ENCODE data around the gene FAM50B. TPM values are rescaled to one million over a fixed set of nuclear protein-coding genes. Genes with fewer than 3 reads are reported as not detected.

Gene FAM50B
- total RNA-seq, 1 experiment from 2014 or later: 0.48 TPM

DNA sequence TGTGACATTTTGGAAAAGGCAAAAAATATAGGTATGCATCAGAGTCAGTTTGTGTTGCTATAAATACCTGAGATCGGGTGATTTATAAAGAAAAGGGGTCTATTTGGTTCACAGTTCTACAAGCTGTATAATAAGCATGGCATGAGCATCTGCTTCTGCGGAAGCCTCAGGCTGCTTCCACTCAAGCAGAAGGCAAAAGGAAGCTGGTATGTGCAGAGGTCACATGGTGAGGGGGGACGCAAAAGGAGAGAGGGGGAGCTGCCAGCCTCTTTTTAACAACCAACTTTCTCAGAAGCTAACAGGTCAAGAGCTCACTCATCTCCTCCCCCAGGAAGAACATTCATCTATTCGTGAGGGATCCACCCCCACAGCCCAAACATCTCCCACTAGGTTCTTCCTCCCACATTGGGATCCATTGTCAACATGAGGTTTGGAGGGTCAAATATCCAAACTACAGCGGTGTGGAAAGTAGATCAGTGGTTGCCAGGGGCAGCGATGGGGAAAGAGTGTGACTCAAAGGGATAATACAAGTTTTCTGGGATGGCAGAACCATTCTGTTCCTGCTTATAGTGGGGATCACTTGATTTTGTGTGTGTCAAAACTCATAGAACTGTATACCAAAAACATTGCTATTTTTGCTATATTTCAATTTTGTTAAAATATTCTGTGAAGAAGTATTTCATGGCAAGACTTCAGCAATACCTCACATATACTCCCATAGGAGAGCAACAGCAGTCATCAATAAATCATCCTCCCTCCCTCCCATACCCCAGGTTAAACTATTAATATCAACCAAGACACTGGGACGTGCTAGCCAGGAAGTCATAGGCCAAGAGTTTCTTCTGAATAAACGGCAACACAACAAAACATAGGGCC is 9.9 kb upstream of the FAM50B start:
- no peaks in the 10 kb centered on the region for H3K79me2 ChIP-seq (ENCODE audit: low read length)
- no peak overlapping the region for H3K9ac ChIP-seq (ENCODE audit: low read length)
- H3K4me3 ChIP-seq (ENCODE audit: low read length): no peak overlapping the region
- H3K4me1 ChIP-seq (ENCODE audit: low read length): no peaks in the 10 kb centered on the region
- H3K27ac ChIP-seq (ENCODE audit: low read length): no peak overlapping the region
- H2AFZ ChIP-seq (ENCODE audit: low read length): no peak overlapping the region
- no peaks in the 10 kb centered on the region for H3K9me3 ChIP-seq (ENCODE audit: low read length)
- H3K36me3 ChIP-seq (ENCODE audit: insufficient read depth, low read length): no peaks in the 10 kb centered on the region
- no peak overlapping the region for H3K4me2 ChIP-seq (ENCODE audit: low read depth, low read length, poor library complexity, severe bottlenecking)
- DNase-seq: no peak
- no peaks in the 10 kb centered on the region for H3K27me3 ChIP-seq (ENCODE audit: low read length)
- H3K9me2 ChIP-seq (replicated peaks; ENCODE audit: insufficient read depth, low read length): no peaks in the 10 kb centered on the region
- no peaks in the 10 kb centered on the region for H4K20me1 ChIP-seq (ENCODE audit: insufficient read depth, low read depth, low read length)

DNA sequence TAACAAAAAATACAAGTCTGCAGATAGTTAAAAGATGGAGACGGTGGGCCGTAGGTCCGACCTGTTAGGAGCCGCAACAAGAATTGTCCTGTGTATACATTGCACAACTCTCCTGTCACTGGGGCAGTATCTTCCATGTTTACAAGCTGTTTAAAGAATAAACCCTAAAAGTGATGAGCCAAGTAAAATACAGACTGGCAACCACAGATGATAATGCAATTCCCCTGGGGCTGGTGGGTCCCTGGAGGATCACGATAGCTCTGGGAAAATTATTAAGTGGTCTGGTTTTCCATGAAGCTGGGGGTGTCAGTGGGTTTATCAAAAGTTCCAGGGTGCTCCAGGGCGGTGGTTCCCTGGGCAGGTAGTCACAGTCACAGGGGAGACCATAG is 8.1 kb upstream of the FAM50B start:
- Histone ChIP-seq H4K20me1 (ENCODE audit: insufficient read depth, low read depth, low read length) (no peaks in the 10 kb centered on the region), H3K36me3 (ENCODE audit: insufficient read depth, low read length) (no peaks in the 10 kb centered on the region), H3K79me2 (ENCODE audit: low read length) (no peaks in the 10 kb centered on the region), H3K4me1 (ENCODE audit: low read length) (no peaks in the 10 kb centered on the region), H3K4me2 (ENCODE audit: low read depth, low read length, poor library complexity, severe bottlenecking) (no peak overlapping the region), H3K4me3 (ENCODE audit: low read length) (no peak overlapping the region), H3K27ac (ENCODE audit: low read length) (no peak overlapping the region), H3K27me3 (ENCODE audit: low read length) (no peaks in the 10 kb centered on the region), H3K9me3 (ENCODE audit: low read length) (no peaks in the 10 kb centered on the region), H2AFZ (ENCODE audit: low read length) (no peak overlapping the region), H3K9ac (ENCODE audit: low read length) (no peak overlapping the region), H3K9me2 (replicated peaks; ENCODE audit: insufficient read depth, low read length) (no peaks in the 10 kb centered on the region)
- no peak for DNase-seq

DNA sequence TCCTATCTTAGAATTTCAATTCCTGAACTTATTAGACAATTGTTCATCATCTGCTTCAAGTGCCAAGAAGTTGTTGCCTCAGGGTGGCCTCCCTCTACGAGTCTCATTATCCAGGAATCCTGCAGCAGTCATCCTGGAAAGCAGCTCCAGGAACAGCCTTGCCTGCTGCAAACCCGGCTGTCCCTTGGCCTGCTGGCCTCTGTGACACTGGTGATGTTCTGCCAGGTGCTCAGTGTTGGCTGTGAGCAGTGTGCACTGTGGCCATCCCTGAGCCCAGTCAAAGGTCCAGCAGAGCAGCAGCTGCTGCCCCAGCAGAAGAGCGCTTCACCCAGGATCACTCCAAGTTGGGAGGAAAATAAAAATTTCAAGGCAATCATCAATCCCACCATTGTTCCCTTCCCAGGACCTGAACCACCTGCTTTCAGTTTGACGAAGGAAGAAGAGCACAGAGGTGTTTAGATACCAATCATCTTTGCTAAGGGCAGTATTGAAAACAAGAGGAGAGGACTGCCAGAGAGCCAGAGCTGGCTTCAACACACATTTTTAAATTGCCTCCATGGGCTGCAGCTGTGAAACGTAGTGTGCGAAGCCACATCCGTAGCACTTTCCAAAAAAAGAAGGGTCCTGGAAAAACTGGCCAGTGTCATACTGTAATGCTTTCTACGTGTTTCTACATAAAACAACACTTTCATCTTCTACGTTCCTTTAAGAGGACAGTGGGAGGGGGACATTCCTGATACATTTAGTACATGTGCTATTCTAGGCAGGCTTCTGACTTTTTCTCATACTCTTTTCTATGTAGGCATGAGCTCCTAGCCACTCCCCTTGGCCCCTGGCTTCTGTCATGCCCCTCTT is 7.2 kb upstream of the FAM50B start:
- H3K36me3 ChIP-seq (ENCODE audit: insufficient read depth, low read length): no peaks in the 10 kb centered on the region
- H3K9ac ChIP-seq (ENCODE audit: low read length): no peak overlapping the region
- H3K9me3 ChIP-seq (ENCODE audit: low read length): no peaks in the 10 kb centered on the region
- no peak for DNase-seq
- no peak overlapping the region for H2AFZ ChIP-seq (ENCODE audit: low read length)
- no peaks in the 10 kb centered on the region for H3K79me2 ChIP-seq (ENCODE audit: low read length)
- no peaks in the 10 kb centered on the region for H3K9me2 ChIP-seq (replicated peaks; ENCODE audit: insufficient read depth, low read length)
- no peak overlapping the region for H3K4me3 ChIP-seq (ENCODE audit: low read length)
- H3K4me2 ChIP-seq (ENCODE audit: low read depth, low read length, poor library complexity, severe bottlenecking): no peak overlapping the region
- no peaks in the 10 kb centered on the region for H4K20me1 ChIP-seq (ENCODE audit: insufficient read depth, low read depth, low read length)
- no peaks in the 10 kb centered on the region for H3K4me1 ChIP-seq (ENCODE audit: low read length)
- H3K27ac ChIP-seq (ENCODE audit: low read length): no peak overlapping the region
- H3K27me3 ChIP-seq (ENCODE audit: low read length): no peaks in the 10 kb centered on the region

DNA sequence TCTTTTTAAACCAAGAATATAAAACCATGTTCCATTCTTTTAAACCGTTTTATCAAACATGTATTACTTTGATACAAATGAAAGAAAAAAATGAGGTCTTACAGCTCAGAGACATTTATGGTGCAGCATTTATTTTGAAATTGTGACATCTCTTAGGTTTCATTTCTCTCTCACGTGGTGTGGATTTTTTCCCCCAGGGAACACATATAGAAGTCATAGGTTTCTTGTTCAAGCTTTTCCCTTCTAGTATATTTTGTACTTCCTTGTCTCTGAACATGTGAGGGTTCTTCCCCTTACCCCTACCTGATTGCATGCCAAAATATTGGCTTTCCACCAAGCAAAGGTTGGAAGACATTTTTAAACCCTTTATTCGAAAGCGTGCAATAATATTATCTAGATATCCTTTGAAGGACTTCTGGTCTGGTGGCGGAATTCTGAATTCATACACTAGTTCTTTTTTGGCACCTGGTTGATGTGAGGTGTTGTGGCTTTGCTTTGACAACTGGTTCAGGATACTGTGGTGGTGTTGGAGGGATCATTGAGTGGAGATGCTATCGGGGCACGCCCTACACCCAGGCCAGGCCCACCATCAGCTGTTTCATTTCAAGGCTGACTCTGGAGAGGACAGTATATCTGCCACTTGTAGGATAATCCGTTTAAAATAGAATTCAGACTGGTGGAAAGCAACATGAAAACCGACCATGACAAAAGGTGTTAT is 5.6 kb upstream of the FAM50B start:
- Histone ChIP-seq H3K9ac (ENCODE audit: low read length) (no peak overlapping the region), H3K4me2 (ENCODE audit: low read depth, low read length, poor library complexity, severe bottlenecking) (no peak overlapping the region), H3K27ac (ENCODE audit: low read length) (no peak overlapping the region), H3K9me2 (replicated peaks; ENCODE audit: insufficient read depth, low read length) (no peaks in the 10 kb centered on the region), H3K79me2 (ENCODE audit: low read length) (no peaks in the 10 kb centered on the region), H3K4me1 (ENCODE audit: low read length) (peaks cover 4% of the 10 kb centered on the region), H3K36me3 (ENCODE audit: insufficient read depth, low read length) (no peaks in the 10 kb centered on the region), H3K4me3 (ENCODE audit: low read length) (no peak overlapping the region), H4K20me1 (ENCODE audit: insufficient read depth, low read depth, low read length) (no peaks in the 10 kb centered on the region), H3K27me3 (ENCODE audit: low read length) (no peaks in the 10 kb centered on the region), H3K9me3 (ENCODE audit: low read length) (no peaks in the 10 kb centered on the region), H2AFZ (ENCODE audit: low read length) (no peak overlapping the region)
- no peak for DNase-seq

DNA sequence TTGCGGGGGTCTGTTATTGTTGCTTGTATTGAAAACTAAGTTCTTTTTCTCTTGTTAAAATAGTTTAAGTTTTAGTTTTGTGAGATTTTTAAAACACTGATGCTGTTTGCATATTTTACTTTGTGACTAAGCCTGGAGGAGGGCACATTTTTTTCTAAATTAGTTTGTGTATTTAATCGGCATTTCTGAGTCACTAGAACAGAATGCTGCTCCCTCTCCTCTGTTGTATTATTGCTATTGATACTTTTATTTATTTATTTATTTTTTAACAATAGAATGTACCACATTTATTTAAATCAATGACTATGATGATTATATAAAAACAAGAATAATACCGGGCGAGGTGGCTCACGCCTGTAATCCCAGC is 5.1 kb upstream of the FAM50B start:
- Histone ChIP-seq H3K4me3 (ENCODE audit: low read length) (no peak overlapping the region), H3K79me2 (ENCODE audit: low read length) (no peaks in the 10 kb centered on the region), H3K9ac (ENCODE audit: low read length) (no peak overlapping the region), H3K9me2 (replicated peaks; ENCODE audit: insufficient read depth, low read length) (no peaks in the 10 kb centered on the region), H3K36me3 (ENCODE audit: insufficient read depth, low read length) (no peaks in the 10 kb centered on the region), H3K4me2 (ENCODE audit: low read depth, low read length, poor library complexity, severe bottlenecking) (no peak overlapping the region), H4K20me1 (ENCODE audit: insufficient read depth, low read depth, low read length) (no peaks in the 10 kb centered on the region), H3K27me3 (ENCODE audit: low read length) (no peaks in the 10 kb centered on the region), H3K27ac (ENCODE audit: low read length) (no peak overlapping the region), H3K4me1 (ENCODE audit: low read length) (peaks cover 6% of the 10 kb centered on the region), H3K9me3 (ENCODE audit: low read length) (no peaks in the 10 kb centered on the region), H2AFZ (ENCODE audit: low read length) (no peak overlapping the region)
- no peak for DNase-seq

DNA sequence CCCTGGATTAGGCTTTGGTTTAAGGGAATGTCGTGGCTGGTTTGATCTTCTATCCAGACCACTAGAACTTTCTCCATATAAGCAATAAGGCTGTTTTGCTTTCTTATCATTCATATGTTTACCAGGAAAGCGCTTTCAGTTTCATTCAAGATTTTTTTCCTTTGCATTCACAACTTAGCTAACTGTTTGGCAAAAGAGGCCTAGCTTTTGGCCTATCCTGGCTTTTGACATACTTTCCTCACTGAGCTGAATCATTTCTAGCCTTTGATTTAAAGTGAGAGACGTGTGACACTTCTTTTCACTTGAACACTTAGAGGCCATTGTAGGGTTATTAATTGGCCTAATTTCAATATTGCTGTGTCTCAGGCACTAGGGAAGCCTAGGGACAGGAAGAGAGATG is 1.7 kb upstream of the FAM50B start:
- Histone ChIP-seq H2AFZ (ENCODE audit: low read length) (no peak overlapping the region), H3K4me3 (ENCODE audit: low read length) (no peak overlapping the region), H3K4me1 (ENCODE audit: low read length) (peaks cover 6% of the 10 kb centered on the region), H3K4me2 (ENCODE audit: low read depth, low read length, poor library complexity, severe bottlenecking) (no peak overlapping the region), H4K20me1 (ENCODE audit: insufficient read depth, low read depth, low read length) (no peaks in the 10 kb centered on the region), H3K27me3 (ENCODE audit: low read length) (no peaks in the 10 kb centered on the region), H3K27ac (ENCODE audit: low read length) (no peak overlapping the region), H3K36me3 (ENCODE audit: insufficient read depth, low read length) (no peaks in the 10 kb centered on the region), H3K9me2 (replicated peaks; ENCODE audit: insufficient read depth, low read length) (no peaks in the 10 kb centered on the region), H3K9ac (ENCODE audit: low read length) (no peak overlapping the region), H3K79me2 (ENCODE audit: low read length) (no peaks in the 10 kb centered on the region), H3K9me3 (ENCODE audit: low read length) (no peaks in the 10 kb centered on the region)
- no peak for DNase-seq

DNA sequence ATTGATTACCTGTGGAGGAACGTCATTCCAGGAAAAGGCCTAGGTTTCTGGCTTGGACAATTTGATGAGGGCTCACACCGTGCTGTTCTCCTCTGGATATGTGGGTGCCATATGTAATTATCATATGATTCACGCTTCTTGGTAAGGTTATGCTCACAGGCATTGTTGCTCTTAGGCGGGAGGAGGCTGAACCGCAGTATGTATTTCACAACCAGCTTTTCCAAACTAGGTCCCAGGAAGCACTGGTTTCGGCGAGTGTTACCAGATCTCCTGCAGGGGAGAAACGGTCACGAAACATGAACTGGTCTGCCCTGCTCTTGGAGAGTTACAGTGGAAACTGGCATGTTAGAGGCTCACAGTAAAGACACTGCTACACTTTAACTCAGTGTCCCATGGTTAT is 793 bp upstream of the FAM50B start:
- Histone ChIP-seq H3K9ac (ENCODE audit: low read length) (peak overlapping the region; percentile 23), H3K9me3 (ENCODE audit: low read length) (no peaks in the 10 kb centered on the region), H3K9me2 (replicated peaks; ENCODE audit: insufficient read depth, low read length) (no peaks in the 10 kb centered on the region), H3K27me3 (ENCODE audit: low read length) (no peaks in the 10 kb centered on the region), H3K36me3 (ENCODE audit: insufficient read depth, low read length) (no peaks in the 10 kb centered on the region), H3K79me2 (ENCODE audit: low read length) (no peaks in the 10 kb centered on the region), H3K27ac (ENCODE audit: low read length) (no peak overlapping the region), H3K4me1 (ENCODE audit: low read length) (peaks cover 6% of the 10 kb centered on the region), H3K4me2 (ENCODE audit: low read depth, low read length, poor library complexity, severe bottlenecking) (peak overlapping the region; percentile 53), H2AFZ (ENCODE audit: low read length) (peak overlapping the region; percentile 64), H3K4me3 (ENCODE audit: low read length) (peak overlapping the region; percentile 52; the same call in 1 of the 2 replicates), H4K20me1 (ENCODE audit: insufficient read depth, low read depth, low read length) (no peaks in the 10 kb centered on the region)
- no peak for DNase-seq
